UCSD-AML1 (cell line): ENCODE data around the gene VSIG10.

ENCODE experiments used
- DNase-seq: peaks from one replicate; lab custom pipeline; 2025; ENCODE audit not compliant: unreplicated experiment; lab: John Stamatoyannopoulos, UW

Gene VSIG10

DNA sequence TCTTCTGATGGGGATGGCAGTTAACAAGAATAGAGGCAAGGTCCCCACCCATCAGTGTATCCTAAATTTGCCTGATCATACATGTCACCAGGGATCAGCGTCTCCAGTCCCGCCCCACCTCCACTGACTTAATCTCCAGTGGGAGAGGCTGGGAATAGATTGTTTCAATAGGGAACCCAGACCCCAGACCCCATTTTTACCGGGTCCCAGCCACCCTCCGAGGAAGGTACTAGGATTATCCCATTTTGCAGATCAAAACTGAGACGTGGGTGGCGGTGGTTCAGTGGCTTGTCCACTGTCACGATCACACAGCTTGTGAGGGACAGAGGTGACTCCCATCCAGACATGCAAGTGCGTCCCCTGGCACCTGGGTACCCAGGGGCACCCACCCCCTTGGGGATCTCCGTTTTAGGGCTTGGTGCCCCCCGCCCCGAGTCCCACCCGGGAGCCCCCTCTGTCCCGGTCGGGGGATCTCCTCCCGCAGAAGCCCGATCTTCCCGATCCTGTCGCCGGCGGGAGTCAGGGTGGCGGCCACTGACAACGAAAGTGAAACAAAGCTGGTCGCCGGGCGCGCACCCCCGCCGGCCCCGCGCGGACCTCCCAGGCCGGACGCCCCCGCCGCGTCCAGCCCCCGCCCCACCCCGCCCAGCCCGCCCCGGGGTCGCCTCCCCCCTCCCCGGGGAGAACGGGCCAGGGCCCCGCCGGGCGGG, 43.4 kb downstream of the VSIG10 start:
- peak; percentile 32 for DNase-seq

DNA sequence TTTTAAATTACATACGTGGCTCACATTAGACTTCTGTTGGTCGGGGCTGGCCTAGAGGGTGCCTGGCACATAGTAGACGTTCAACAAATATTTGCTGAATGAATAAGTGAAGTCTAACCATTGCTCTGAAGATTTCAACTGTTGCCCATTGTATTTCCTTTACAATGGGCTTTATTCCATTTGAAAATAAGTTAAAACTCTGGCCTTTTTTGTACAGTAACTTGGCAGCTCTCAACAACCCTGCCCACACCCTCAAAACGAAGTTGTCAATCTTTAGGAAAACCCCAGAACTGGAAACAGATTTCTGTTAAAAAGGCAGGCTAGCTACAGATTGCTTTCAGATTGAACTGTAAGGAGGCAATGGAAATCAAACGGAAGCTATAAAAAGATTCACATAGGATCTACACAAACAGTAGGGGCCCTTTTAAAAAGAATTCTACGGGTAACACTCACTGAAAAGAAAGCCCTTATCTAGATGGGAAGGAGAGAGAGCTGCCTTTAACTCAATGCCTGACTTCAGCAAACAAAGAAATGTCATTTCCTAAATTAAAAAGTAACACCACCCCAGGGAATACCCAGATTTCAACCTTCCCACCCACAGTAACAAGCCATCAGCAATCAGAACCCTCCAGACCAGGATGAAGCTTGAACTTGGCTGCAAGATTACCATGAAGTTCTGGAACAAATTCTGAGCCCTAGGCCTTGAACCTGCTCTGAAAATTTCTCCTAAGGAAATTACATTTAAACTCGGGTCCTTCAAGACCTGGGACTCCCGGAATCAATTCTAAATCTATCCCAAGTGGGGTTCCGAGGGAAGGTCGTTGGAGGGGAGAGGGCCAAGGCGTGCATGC, 44.2 kb downstream of the VSIG10 start:
- DNase-seq: no peak

DNA sequence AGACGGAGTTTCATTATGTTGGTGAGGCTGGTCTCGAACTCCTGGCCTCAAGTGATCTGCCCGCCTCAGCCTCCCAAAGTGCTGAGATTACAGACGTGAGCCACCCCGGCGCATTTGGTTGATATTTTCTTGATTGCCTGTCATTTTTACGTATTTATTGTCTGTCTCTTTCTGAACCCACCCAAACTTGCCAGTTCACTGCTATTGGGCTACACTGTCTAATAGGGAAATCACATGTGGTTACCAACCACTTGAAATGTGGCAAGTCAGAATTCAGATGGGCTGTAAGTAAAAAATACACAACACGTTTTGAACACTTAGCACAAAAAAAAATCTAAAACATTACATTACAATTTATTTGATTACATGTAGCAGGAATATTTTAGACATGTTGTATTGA, 44.9 kb downstream of the VSIG10 start:
- no peak for DNase-seq

DNA sequence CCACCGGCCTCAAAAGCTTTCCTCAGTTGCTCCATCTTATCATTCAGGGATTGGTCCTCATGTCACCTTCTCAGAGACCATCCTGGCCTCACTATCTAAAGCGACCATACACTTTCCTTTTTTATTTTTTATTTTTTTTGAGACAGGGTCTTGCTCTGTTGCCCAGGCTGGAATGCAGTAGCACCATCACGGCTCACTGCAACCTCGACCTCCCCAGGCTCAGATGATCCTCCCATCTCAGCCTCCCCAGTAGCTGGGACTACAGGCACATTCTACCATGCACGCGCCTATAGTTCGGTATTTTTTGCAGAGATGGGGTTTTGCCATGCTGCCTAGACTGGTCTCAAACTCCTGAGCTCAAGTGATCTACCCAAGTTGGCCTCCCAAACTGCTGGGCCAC, 45.6 kb downstream of the VSIG10 start:
- no peak for DNase-seq

DNA sequence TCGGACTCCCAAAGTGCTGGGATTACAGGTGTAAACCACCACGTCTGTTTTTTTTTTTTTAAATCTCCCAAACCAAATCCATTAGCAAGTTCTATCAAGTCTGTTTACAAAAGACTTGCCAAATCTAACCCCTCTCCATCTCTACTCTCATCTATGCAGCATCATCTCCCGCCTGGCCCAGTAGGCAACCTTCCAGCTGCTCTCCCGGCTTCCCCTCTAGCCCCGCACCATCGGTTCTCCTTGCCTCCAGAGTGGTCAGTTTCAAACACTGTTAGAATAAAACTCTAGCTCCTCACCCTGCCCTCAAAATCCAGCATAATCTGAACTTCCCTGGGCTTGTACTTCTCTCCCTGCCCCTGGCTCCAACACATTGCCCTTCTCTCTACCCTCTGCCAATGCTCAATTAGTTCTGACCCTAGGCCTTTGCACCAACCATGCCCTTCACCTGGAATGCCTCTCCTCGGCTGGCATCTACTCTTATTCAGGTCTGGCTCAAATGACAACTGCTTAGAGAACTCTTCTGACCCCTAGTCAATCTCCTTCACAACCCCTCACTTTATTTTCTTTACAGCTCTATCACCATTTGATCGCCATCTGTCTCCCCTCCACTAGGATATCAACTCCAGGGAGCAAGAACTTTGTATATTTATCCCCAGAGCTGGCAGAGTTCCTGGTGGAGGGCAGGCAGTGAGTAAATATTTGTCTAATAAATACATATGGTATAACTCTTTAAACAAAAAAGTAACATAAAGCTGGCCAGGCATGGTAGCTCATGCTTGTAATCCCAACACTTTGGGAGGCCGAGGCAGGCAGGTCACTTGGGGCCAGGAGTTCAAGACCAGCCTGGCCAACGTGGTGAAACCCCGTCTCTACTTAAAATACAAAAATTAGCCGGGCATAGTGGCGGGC, 47.7 kb downstream of the VSIG10 start:
- DNase-seq: no peak

DNA sequence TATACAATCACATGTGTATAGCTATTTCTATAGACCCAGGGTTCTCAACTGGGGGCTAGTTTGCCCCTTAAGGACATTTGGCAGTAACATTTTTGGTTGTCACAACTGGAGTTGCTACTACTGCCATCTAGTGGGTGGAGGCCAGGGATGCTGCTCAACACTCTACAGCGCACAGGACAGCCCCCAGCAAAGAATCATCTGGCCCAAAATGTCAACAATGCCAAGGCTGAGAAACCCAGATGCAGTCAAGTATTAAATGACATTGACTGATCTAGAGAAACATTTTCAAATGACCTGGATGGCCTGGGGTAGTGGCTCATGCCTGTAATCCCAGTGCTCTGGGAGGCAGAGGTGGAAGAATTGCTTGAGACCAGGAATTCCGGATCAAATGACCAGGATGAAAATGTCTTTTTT, 48.7 kb downstream of the VSIG10 start:
- DNase-seq: peak; percentile 14

DNA sequence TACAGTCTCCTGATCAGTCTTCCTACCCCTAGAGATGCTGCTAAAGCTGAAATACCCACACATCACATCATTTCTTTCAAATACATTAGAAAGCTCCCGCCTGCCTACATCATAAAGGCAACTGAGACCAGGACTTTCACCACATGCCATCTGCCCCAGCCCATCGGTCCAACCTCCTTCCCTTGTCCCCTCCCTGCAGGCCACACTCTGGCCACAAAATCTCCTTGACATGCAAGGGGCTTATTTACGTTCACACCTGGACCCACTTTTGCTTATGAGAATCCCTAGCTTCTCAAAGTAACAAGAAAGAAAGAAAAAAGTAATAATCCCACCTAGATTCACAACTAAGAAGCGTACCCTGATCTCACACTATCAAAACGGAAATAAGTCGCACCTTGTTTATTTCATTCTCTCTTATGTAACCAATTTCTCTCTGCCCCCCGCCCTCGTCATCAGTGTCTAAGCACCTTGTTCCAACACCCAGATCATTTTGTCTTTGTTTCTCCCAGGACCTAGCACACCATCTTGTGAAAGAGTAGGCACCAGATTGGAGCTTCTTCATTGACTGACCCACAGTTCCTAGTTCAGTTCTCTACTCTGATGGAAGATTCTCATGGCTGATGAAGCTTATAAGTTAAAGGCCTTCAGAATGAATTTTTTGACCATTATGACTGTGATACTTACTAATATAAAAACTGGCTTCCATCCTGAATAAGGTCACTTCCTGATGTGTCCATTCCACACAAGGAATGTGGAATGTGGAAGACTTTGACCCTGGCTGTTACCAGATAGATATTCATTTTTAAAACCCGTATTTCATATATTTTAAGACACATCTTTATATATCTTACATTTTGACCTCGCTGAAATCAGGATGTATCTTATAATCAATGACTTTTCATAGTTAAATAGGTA, 50.5 kb downstream of the VSIG10 start:
- no peak for DNase-seq

DNA sequence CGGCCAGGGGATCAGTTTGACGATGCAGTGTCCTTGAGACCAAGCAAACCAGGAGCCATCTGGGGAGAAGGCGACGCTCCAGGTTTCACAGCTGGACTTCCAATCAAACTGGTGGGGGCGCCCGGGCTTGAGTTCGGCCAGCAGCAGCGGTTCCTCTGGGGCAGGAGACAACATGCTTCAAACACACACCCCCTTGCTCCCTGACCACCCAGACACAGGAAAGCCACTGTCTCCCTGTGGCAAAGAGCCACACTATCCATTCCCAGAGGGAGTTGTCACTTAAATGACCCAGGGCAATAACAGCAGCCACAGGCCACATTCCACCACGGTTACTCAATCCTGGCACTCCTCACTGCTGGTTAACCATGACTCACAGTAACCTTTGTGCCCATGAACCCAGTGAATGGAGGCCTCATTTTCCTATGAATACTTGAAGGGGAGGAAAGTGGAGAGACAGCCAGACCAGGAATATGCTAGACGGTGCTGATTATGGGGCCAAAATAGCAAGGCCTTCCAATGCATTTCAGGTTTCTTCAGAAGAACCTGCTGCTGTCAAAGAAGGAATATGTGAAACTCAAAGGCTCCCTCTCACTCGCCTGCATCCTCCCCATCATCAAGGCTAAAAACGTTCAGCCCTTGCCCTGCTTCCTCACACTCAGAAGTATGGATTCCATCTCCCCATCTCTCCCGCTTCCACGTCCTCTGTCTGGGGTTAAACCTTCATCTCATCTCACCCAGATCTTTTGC, 51.3 kb downstream of the VSIG10 start:
- DNase-seq: no peak

DNA sequence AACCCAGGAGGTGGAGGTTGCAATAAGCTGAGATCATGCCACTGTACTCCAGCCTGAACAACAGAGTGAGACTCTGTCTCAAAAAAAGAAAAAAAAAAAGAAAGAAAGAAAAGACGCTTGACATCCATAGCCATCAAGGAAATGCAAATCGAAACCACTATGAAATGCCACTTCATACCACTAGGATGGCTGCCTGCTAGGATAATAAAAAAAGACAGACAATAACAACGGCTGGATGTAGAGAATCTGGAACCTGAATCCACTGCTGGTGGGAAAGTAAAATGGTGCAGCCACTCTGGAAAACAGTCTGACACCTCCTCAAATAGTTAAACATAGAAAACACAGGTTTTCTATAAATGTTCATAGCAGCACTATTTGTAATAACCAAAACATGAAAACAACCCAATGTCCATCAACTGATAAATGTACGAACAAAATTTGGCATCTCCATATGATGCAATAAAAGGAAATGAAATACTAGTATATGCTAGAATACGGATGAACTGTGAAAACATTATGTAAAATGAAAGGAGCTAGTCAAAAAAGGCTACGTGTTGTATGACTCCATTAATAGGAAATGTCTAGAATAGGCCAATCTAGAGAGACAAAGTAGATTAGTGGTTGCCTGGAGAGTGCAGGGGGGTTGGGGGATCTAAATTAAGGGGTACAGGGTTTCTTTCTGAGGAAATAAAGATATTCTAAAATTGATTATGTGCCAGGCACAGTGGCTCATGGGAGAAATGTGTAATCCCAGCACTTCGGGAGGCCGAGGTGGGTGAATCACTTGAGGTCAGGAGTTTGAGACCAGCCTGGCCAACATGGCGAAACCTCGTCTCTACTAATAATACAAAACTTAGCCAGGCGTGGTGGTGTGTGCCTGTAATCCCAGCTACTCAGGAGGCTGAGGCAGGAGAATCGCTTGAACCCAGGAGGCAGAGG, 52.6 kb downstream of the VSIG10 start:
- no peak for DNase-seq

DNA sequence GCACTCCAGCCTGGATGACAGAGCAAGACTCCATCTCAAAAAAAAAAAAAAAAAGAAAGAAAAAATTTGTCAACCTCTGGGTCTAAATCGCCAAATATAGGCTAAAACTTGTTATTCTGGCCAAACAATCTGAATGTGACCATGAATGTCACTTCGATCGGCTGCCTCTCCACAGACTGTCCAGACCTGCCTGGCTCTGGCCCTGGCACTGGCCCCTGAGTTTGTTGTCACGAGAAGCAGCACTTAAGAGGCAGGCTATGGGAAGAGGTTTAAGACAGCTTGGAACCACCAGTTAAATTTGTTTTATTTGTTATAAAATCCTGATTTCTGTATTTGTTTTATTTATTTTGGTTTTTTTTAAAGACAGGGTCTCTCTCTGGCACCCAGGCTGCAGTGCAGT, 57.4 kb downstream of the VSIG10 start:
- no peak for DNase-seq

DNA sequence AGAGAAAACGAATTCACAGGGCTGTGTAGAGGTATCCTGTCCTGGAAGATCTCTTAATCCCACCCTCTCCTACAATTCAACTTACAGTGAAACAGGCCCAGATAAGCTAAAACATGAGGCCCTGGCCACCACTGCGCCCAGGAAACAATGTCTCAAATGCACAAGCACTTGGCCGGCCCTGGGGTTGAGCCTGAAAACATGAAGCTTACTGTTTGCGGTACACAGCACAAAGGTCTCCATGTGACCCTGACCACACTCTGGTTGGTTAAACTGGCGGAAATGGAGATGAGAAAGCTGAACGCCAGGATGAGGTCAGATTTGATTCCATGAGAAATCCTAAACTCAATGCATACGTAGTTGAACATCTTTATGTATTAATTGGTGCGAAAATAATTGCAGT, 59.2 kb downstream of the VSIG10 start:
- no peak for DNase-seq

DNA sequence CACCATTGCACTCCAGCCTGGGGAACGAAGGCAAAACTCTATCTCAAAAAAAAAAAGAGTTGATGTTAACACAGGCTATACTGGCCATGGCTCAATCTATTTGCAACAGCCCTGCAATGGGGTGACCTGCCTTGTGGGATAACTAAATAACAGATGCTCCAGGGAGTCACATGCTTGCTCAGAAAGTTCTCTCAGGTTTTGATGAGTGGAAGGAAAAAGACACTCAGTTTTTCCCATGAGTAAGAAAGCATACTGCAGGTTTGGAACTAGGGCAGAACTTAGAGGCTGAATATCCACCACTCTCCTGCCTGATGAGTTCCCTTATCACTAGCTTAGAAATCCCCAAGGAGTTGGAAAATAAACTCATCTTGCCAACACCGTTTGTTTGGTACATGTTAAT, 59.7 kb downstream of the VSIG10 start:
- DNase-seq: no peak

DNA sequence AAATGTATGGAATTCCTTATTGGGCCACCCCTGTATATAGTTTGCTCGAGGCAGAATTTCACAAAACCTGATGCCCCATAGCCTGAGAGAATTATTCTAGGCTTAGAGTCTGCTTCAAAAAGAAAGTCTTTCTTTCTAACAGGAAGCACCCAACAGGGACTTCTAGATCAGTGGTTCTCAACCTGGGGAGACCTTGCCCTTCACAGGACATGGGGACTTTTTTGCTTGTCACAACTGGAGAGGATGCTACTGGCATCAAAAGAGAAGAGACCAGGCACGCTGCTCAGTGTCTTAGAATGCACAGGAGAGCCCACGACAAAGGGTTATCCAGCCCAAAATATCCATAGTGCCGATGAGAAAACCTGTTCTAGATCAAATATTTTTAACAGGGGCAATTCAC, 61.7 kb downstream of the VSIG10 start:
- no peak for DNase-seq

DNA sequence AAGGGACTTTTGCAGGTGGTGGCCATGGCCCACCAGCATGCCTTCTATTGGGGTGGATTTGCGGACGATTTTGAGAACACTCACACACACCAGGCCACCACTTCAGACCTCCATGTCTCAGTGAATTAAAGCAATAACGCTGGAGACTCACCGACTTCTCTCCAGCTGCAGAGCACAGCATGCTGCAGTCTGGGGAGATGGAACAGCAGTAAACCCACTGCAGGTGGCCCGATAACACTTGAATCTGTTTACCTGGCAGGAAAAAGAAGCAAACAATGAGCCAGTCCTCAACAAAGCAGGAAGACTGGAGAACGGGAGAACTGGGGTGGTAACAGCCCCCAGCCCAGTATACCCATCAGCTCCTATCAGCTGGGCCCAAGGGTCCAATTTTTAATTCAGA, 65.7 kb downstream of the VSIG10 start:
- no peak for DNase-seq

DNA sequence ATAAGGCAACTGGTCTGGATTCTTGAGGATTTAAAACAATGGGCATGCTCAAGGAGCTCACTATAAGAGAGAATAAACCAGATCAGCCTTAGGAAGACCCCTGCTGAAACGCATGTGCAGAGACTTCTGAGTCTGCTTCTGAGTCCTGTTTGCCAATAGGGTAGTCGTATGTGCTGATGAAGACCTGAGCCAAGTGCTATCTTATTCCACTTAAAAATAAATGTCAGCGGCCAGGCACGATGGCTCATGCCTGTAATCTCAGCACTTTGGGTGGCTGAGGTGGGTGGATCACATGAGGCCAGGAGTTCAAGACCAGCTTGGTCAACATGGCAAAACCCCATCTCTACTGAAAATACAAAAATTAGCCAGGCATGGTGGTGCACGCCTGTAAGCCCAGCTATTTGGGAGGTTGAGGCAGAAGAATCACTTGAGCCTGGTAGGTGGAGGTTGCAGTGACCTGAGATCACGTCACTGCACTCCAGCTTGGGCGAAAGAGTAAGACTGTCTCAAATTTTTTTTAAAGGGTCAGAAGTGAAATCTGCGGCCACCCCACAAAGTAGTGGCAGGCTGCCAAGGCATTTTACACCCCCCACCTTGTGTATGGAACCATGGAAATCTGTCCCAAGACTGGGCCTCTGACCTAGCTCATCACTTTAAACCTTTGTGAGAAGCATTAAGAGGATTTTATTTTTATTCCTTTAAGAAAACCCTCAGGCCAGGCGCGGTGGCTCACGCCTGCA, 67.0 kb downstream of the VSIG10 start:
- no peak for DNase-seq

DNA sequence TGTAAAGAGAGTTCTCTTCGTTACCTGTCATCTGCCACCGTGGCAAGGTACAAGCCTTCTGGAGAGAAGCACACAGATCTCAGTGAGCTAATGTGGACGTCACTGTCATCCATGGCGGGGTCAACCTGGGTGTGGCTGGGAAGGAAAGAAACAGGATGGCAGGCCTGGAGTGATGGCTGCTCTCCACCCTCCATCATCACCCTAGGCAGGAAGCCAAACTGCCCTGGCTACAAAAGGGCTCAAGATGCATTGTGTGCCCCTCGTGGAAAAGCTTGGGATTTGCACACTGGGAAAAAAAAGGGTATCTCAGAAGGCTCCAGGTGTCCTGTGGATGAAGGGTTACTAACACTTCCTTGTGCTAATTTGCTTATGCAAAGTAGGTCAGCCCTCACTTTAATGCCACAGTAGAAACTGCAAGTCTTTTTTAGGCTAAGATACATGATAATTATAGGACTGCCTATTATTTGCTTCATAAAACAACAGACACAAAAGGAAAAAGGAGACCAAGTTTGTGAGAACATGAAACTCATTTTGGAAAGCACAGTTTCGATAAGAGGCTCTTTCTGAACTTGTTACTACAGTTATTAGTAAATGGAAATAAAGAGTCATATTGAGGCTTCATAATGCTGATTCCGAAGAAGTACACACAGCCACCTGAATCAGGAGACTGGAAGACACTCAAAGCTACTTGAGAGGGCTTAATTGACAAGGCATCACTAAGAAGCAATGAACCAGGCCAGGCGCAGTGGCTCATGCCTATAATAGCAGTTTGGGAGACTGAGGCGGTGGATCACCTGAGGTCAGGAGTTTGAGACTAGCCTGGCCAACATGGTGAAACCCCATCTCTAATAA, 68.4 kb downstream of the VSIG10 start:
- DNase-seq: no peak
